ENCODE results near the gene CCNYL1.
"Not testable (repeated sequence)": the region's sequence is repeated elsewhere in the genome, so short reads cannot be mapped to it uniquely, and the experiment has no call there.

Gene CCNYL1

DNA sequence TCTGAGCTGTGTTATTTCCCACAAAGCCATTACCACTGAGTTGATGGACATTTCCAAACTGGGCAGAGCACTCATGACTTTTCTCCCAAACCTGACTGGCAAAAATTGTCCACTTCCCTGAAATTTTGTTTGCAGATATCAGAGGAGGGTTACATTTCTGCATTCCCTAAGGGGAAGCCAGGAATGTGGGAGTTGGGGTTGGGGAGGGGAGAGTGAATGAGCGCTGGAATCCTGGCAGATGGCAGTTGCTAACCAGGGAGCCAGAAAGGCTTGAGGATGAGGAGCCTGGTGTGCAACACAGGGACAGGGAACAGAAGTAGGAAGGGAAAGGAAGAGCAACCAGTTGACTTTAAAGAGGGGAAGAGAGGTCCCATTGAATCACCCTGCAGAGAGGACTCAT is 14.0 kb upstream of the CCNYL1 start:
- no peak for DNase-seq (ENCODE audit: low read depth)

- DNase-seq (ENCODE audit: low read depth), result no peak
Observed at GRCh38 chr2:207698301-207698700, 13.1 kb upstream of the CCNYL1 start.

DNA sequence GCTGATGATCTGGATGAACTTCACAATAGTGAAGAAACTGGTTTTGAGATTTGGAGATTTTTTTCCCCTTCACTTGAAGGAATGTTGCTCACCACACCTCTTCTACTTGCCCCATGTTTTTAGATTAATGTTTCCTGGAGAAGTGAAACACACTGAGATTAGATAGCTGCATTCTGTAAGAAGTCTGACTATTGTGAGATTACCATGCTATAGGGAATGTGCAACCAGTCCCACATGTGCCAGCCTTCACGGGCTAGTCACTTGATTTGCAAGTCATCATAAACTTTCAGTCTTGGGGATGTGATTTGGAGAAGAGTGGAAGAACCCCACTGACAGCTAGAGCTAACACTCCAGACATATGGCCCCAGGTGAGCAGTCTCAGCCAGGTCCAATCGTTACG is 7.4 kb upstream of the CCNYL1 start:
- DNase-seq (ENCODE audit: low read depth), result no peak

GRCh38 chr2:207704671-207705070 is 6.8 kb upstream of the CCNYL1 start:
- no peak for DNase-seq (ENCODE audit: low read depth)

GRCh38 chr2:207706936-207707860 is 4.2 kb upstream of the CCNYL1 start:
- DNase-seq (ENCODE audit: low read depth), result no peak

- peak; percentile 13 for DNase-seq (ENCODE audit: low read depth)
Observed at GRCh38 chr2:207711750-207712530, 500 bp downstream of the CCNYL1 start.

DNA sequence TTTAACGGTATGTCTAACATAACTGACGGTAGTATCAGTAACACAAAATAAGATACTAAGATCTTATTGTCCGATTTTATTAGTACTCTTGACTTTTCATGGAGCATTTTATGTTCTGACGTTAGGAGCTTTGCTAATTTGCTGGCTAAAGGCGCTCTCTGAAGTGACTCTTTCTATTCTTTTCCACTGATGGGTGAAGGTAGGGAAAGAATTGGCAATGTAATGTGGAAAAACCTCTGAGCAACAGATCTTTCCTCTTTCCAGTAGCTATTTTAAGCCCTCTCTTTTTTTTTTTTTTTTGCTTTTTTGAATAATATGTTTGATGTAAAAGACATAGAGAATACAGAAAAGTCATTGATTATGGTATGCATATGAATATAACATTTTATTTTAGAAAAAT is 4.6 kb downstream of the CCNYL1 start:
- no peak for DNase-seq (ENCODE audit: low read depth)

DNA sequence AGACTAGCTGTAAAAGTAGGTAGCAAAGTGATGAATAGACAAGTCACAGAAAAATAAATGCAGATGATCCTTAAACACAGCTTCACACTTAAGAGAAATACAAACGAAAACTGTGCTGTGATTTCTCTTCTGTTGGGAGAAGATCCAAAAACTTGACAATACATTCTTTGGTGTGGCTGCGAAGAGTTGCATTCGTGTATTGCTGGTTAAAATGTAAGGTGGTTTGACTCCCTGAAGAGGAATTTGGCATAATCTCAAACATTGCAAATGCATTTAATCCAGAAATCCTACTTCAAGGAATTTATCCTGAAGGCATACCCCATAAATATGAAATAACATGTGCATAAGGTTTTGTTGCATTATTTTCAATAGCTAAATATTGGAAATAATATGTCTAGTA is 7.1 kb downstream of the CCNYL1 start:
- DNase-seq (ENCODE audit: low read depth), result no peak

- DNase-seq (ENCODE audit: low read depth), result no peak
Observed at GRCh38 chr2:207719008-207719407, 7.6 kb downstream of the CCNYL1 start.

- DNase-seq (ENCODE audit: low read depth), result not testable (repeated sequence)
Observed at GRCh38 chr2:207719655-207720054, 8.2 kb downstream of the CCNYL1 start.

DNA sequence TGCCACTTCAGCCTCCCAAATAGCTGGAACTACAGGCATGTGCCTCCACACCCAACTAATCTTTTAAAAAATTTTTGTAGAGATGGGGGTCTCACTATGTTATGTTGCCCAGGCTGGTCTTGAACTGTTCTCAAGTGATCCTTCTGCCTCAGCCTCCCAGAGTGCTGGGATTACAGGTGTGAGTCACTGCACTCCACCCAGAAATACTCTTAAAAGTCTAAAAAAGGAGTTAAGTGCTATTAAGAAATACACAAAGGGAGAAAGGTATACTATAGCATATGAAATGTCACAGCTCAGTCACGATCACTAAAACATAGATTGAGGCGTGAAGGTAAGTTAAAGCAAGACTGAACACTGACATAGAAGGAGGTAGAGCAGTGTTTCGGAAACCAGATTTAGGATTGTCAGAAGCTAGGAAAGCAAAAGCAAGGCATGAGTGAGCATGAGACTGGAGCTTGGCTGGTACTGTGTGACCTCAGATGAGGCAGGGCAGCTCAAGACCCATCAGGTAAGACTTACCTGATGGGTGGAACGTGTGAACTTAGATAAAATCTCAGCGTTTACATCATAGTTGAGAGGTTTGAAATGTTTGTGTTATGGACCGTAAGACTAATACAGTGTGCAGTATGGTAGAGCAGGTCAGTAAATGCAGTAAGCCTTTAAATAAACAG is 9.2 kb downstream of the CCNYL1 start:
- DNase-seq (ENCODE audit: low read depth), result no peak

- DNase-seq (ENCODE audit: low read depth), result no peak
Observed at GRCh38 chr2:207722773-207723424, 11.5 kb downstream of the CCNYL1 start.

DNA sequence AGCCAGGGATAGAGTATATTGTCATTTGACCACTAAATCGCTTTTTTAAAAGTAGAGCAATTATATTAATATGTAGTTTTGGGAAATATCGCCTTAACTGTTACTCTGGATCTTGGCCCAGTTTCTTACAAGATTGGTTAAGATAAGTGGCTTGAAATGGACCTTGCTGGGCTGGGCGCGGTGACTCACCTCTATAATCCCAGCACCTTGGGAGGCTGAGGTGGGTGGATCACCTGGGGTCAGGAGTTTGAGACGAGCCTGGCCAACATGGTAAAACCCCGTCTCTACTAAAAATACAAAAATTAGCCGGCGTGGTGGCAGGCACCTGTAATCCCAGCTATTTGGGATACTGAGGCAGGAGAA is 12.0 kb downstream of the CCNYL1 start:
- DNase-seq (ENCODE audit: low read depth), result not testable (repeated sequence)

DNA sequence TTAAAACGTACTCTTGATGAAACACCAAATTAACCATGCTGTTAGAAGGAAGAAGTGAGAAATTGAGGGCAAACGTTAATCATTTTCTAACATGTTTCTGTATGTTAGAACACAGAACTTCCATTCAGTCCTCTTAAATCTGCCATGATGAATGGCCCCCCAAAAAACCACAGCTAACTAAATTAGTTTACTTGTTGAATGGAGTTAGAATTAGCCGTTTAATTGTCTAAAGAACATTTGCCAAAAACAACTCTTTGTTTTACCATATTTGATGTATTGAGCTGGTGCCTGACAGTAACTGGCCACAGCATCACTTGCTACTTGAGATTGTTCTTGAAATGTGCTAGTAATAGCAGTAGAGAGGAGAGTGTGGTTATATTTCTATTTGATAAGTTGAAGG is 12.7 kb downstream of the CCNYL1 start:
- no peak for DNase-seq (ENCODE audit: low read depth)

DNA sequence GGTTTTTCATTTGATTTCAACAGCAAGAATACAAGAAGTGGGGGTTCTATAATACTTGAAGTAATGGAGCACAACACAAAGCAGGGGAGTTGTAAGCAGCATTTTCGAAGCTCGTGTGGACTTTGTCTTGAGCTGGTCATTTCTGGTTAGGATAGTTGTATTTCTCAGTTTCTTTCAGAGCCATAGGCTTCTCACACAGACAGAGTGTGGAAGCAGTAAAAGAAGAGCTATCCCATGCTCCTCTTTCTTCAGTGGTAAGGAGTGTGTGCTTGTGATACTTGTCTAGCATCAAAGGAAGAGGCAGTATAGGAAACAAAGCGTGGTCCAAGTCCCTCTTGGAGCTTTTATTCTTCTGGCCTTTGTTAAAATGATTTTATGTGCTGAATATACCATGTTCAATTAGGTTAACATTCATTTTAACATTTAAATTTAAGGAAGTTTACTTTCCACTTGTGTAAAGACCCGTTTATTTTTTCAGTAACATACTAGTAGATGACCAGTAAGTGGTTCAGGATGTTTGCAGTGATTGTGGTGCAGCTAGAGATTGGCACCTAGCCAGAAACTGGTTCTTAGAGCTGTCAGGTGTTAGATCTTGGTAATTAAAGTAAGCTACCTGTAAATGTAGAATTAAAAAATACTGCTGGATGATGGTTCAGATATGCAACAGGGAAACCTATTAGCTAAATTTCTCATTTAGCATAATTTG is 14.6 kb downstream of the CCNYL1 start:
- no peak for DNase-seq (ENCODE audit: low read depth)

DNA sequence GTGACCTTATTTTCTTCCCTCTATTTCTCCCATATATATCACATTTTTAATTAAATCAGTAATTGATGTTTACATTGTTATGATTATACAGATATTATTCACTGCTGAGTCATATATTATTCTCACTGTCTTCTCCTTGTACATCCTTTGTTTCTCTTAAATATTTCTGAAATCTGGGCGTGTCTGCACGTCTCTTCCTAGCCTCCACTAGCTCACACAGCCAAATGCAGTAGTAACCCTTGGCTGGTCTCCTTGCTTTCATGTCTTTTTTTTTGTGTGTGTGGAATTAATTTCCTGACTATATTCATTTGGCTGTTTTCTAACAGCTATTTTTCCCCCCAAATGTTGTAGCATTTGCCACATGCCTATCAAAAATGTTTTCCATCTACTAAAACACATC is 15.8 kb downstream of the CCNYL1 start:
- DNase-seq (ENCODE audit: low read depth), result no peak

GRCh38 chr2:207729465-207729998 is 18.1 kb downstream of the CCNYL1 start:
- DNase-seq (ENCODE audit: low read depth), result no peak

- DNase-seq (ENCODE audit: low read depth), result no peak
Observed at GRCh38 chr2:207731138-207731537, 19.7 kb downstream of the CCNYL1 start.

- no peak for DNase-seq (ENCODE audit: low read depth)
Observed at GRCh38 chr2:207733597-207734240, 22.3 kb downstream of the CCNYL1 start.

- DNase-seq (ENCODE audit: low read depth), result no peak
Observed at GRCh38 chr2:207734264-207734635, 22.8 kb downstream of the CCNYL1 start.

Data from stimulated activated CD8-positive, alpha-beta memory T cell treated with anti-CD3 and anti-CD28 coated beads, Interleukin-15, amount 100 ng/mL, for 24 hours (primary cell).